ENCODE measurements around the gene PRR35. TPM values are rescaled to one million over a fixed set of nuclear protein-coding genes. Genes with fewer than 3 reads are reported as not detected.

PRR35 gene
- polyA plus RNA-seq, 3 donors, result not detected

DNA sequence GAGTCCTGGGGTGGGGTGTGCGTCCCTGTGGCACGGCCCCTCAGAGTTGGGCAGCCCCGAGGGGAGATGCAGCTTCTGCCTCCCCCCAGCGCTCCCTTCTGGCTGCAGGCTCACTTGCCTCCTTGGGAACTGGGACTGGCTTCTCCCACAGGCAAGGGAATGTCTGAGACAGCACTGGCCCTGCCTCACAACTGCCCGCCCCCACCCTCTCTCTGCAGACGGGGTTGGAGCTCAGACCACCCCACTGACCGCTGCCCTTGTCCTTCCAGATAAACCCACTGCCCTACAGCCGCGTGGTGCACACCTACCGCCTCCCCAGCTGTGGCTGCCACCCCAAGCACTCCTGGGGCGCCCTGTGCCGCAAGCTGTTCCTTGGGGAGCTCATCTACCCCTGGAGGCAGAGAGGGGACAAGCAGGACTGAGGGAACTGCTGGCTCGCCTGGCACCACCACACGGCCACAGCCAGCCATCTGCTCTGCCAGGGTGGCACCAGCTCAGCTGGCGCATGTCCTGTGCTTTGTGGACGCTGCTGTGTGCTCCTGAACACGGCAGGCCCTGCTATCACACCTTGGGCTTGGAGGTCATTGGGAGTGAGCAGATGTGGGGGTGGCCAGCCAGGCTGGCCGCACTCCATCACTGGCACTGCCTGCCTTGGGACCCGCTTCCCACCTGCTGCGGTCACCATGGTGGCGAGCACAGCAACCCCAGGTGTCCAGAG is 22.6 kb downstream of the PRR35 start:
- no peak overlapping the region for H3K27ac ChIP-seq (ENCODE audit: low read depth in 1 of 2, low read length in 2 of 2)
- peaks cover 7 to 8% of the 10 kb centered on the region in 2 donors for H3K4me1 ChIP-seq (ENCODE audit: control insufficient read depth in 1 of 2, insufficient read depth in 2 of 2, low read length in 2 of 2)
- H3K4me2 ChIP-seq (replicated peaks; ENCODE audit: extremely low read depth, low read length, poor library complexity, severe bottlenecking), result no peak overlapping the region
- Mint-ChIP-seq H3K27me3 (ENCODE audit: low read depth in 3 of 3) (peaks cover 2 to 16% (median 12%) of the 10 kb centered on the region in 3 donors), H3K4me1 (peaks cover 6% of the 10 kb centered on the region), H3K27ac (peak overlapping the region in 1 of 7 donors; percentile 10), H3K9me3 (peaks cover 0 to 2% (median 0%) of the 10 kb centered on the region in 7 donors), H3K4me3 (no peak overlapping the region), H3K36me3 (peaks cover 0 to 3% of the 10 kb centered on the region in 2 donors)
- peaks cover 0 to 2% of the 10 kb centered on the region in 2 donors for H3K36me3 ChIP-seq (replicated peaks in 1 of 2; ENCODE audit: control insufficient read depth in 1 of 2, insufficient read depth in 2 of 2, low read length in 2 of 2)
- no peak for TF ChIP-seq CTCF (IDR thresholded peaks at IDR 0.05)
- peaks cover 0 to 7% of the 10 kb centered on the region in 2 donors for H3K27me3 ChIP-seq (ENCODE audit: control insufficient read depth in 2 of 2, insufficient read depth in 2 of 2, low read length in 2 of 2)
- DNase-seq, result no peak
- intact Hi-C loops (cut with micrococcal nuclease), result loop anchor here in 1 of 2 donors (5.0 kb wide), 1 partner anchor 70 kb away; no protein-coding TSS in a partner anchor
- no peak overlapping the region for H2AFZ ChIP-seq (ENCODE audit: insufficient read depth, low read depth, low read length, poor library complexity, severe bottlenecking)
- no peaks in the 10 kb centered on the region for H3K9me3 ChIP-seq (replicated peaks in 1 of 2; ENCODE audit: control insufficient read depth in 1 of 2, insufficient read depth in 1 of 2, low read length in 2 of 2)
- H3K79me2 ChIP-seq (ENCODE audit: insufficient read depth, low read length), result peaks cover 5% of the 10 kb centered on the region
- no peak overlapping the region for H3K4me3 ChIP-seq (replicated peaks in 1 of 3; ENCODE audit: low read depth in 2 of 3, low read length in 3 of 3)
- no peaks in the 10 kb centered on the region for H4K20me1 ChIP-seq (ENCODE audit: insufficient read depth, low read length)
- 97% methylated on average over 16 of the region's 21 CpGs for WGBS (ENCODE audit: insufficient coverage)
- H3K9ac ChIP-seq (ENCODE audit: insufficient read depth, low read length, poor library complexity, severe bottlenecking), result no peak overlapping the region

- Histone ChIP-seq H3K36me3 (replicated peaks in 1 of 2; ENCODE audit: control insufficient read depth in 1 of 2, insufficient read depth in 2 of 2, low read length in 2 of 2) (peaks cover 0 to 2% of the 10 kb centered on the region in 2 donors), H3K4me3 (replicated peaks in 1 of 3; ENCODE audit: low read depth in 2 of 3, low read length in 3 of 3) (no peak overlapping the region), H3K9ac (ENCODE audit: insufficient read depth, low read length, poor library complexity, severe bottlenecking) (no peak overlapping the region), H3K27me3 (ENCODE audit: control insufficient read depth in 2 of 2, insufficient read depth in 2 of 2, low read length in 2 of 2) (peaks cover 0 to 7% of the 10 kb centered on the region in 2 donors), H3K9me3 (replicated peaks in 1 of 2; ENCODE audit: control insufficient read depth in 1 of 2, insufficient read depth in 1 of 2, low read length in 2 of 2) (no peaks in the 10 kb centered on the region), H2AFZ (ENCODE audit: insufficient read depth, low read depth, low read length, poor library complexity, severe bottlenecking) (no peak overlapping the region), H3K4me2 (replicated peaks; ENCODE audit: extremely low read depth, low read length, poor library complexity, severe bottlenecking) (no peak overlapping the region), H3K27ac (ENCODE audit: low read depth in 1 of 2, low read length in 2 of 2) (no peak overlapping the region), H4K20me1 (ENCODE audit: insufficient read depth, low read length) (no peaks in the 10 kb centered on the region), H3K4me1 (ENCODE audit: control insufficient read depth in 1 of 2, insufficient read depth in 2 of 2, low read length in 2 of 2) (peaks cover 14 to 15% of the 10 kb centered on the region in 2 donors), H3K79me2 (ENCODE audit: insufficient read depth, low read length) (peaks cover 12% of the 10 kb centered on the region)
- H3K36me3 Mint-ChIP-seq, result peaks cover 0 to 3% of the 10 kb centered on the region in 2 donors
- DNase-seq, result no peak
- TF ChIP-seq CTCF (IDR thresholded peaks at IDR 0.05), result no peak
- peaks cover 12% of the 10 kb centered on the region for H3K4me1 Mint-ChIP-seq
- H3K27me3 Mint-ChIP-seq (ENCODE audit: low read depth in 3 of 3), result peaks cover 2 to 16% (median 12%) of the 10 kb centered on the region in 3 donors
- no peak overlapping the region for H3K27ac Mint-ChIP-seq
- WGBS (ENCODE audit: insufficient coverage), result 83% methylated on average over 12 of the region's 16 CpGs
- intact Hi-C loops (cut with micrococcal nuclease), result loop anchor here in 1 of 2 donors (5.0 kb wide), 1 partner anchor 69 kb away; no protein-coding TSS in a partner anchor
- H3K9me3 Mint-ChIP-seq, result peaks cover 0 to 3% (median 0%) of the 10 kb centered on the region in 7 donors
- no peak overlapping the region for H3K4me3 Mint-ChIP-seq
Observed at GRCh38 chr16:583470-583814, 23.2 kb downstream of the PRR35 start.
